Ovary (tissue), 3 donors: ENCODE data around the gene IFT25.

ENCODE experiments used
- POLR2A ChIP-seq: fragments of 450-650 bp; IDR thresholded peaks from one replicate; pipeline ENCODE4 v1.6.1; 2017; ENCODE audit warnings: antibody characterized with exemption, mild to moderate bottlenecking, moderate library complexity
- TF ChIP-seq, protein P1 (sequence below), 3 donors: fragments of 450-650 bp in 2 of 3; fragments of 200-600 bp in 1 of 3; IDR thresholded peaks; one replicate each; pipeline versions ENCODE4 v1.5.1 to v1.8.0; 2016 to 2022; ENCODE audit warnings: antibody characterized with exemption in 3 of 3, mild to moderate bottlenecking in 1 of 3
- donor health status: DM: no; HTN: no; CAD: no.

DNA sequence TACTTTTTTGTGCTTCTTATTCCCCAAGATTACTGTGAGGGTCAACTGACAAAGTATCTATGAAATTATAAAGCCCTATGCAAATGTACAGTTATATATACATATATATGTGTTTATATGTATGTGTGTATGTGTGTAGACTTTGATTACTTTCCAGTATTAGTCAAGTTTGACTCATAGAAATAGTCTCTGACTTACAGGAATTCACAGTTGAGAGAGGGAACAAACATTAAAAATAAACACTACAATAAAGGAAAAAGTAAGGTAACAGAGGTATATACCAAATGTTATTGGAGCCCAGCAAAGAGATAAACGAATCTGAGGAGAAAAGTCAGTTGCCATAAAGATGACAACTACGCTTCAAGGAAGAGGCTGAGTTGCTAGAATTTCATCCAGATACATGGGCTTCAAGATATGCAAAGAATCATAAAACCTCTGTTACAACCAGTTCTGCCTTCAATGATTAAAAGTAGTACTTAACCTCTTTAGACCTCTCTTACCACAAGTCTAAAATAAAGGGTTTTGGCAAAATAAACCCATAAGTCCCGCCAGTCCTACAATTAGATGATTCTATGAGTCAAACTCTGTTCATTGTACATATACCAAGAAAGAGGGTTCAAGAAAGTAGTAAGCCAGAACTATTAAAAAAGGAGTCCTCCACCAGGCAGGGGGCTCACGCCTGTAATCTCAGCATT lies 7.2 kb downstream of the IFT25 start:
- TF ChIP-seq POLR2A, result no peak
- TF ChIP-seq, protein P1, sequence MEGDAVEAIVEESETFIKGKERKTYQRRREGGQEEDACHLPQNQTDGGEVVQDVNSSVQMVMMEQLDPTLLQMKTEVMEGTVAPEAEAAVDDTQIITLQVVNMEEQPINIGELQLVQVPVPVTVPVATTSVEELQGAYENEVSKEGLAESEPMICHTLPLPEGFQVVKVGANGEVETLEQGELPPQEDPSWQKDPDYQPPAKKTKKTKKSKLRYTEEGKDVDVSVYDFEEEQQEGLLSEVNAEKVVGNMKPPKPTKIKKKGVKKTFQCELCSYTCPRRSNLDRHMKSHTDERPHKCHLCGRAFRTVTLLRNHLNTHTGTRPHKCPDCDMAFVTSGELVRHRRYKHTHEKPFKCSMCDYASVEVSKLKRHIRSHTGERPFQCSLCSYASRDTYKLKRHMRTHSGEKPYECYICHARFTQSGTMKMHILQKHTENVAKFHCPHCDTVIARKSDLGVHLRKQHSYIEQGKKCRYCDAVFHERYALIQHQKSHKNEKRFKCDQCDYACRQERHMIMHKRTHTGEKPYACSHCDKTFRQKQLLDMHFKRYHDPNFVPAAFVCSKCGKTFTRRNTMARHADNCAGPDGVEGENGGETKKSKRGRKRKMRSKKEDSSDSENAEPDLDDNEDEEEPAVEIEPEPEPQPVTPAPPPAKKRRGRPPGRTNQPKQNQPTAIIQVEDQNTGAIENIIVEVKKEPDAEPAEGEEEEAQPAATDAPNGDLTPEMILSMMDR (IDR thresholded peaks at IDR 0.05), result no peak
